PC-3 (cell line): ENCODE data around the gene ERCC2. TPM values are rescaled to one million over a fixed set of nuclear protein-coding genes. Genes with fewer than 3 reads are reported as not detected.

Source experiments
- total RNA-seq: library from RNA; depleted of rRNA; stranded (reverse); fragments of >200 nt; gene quantifications from 2 replicates; pipeline ENCODE4 v1.2.3, GENCODE V29; 2014; rRNA removed

Gene ERCC2
- total RNA-seq, 1 experiment from 2014 or later = 48.0 TPM

Other genes starting within 250 kb of the ERCC2 start
- gene NKPD1, start 209.6 kb downstream of the ERCC2 start, total RNA-seq = 0.75 and 1.1 TPM in 2 replicates
- 18.3 and 23.2 TPM in 2 replicates for gene TRAPPC6A, start 192.3 kb downstream of the ERCC2 start, total RNA-seq
- 7.3 and 11.9 TPM in 2 replicates for gene BLOC1S3, start 191.8 kb downstream of the ERCC2 start, total RNA-seq
- not detected in 2 replicates for gene EXOC3L2, start 125.2 kb downstream of the ERCC2 start, total RNA-seq
- gene MARK4, start 119.3 kb downstream of the ERCC2 start, total RNA-seq = 12.1 and 21.8 TPM in 2 replicates
- gene CKM, start 47.7 kb downstream of the ERCC2 start, total RNA-seq = not detected in 2 replicates
- gene KLC3, start 29.8 kb downstream of the ERCC2 start, total RNA-seq = 23.4 and 27.5 TPM in 2 replicates
- gene PPP1R13L, start 34.5 kb upstream of the ERCC2 start, total RNA-seq = 28.6 and 36.4 TPM in 2 replicates
- gene POLR1G, start 36.1 kb upstream of the ERCC2 start, total RNA-seq = 25.9 and 43.0 TPM in 2 replicates
- 56.2 and 57.3 TPM in 2 replicates for gene ERCC1, start 53.3 kb upstream of the ERCC2 start, total RNA-seq
- gene FOSB, start 97.4 kb upstream of the ERCC2 start, total RNA-seq = 35.8 and 60.5 TPM in 2 replicates
- 9.5 and 12.9 TPM in 2 replicates for gene RTN2, start 126.5 kb upstream of the ERCC2 start, total RNA-seq
- gene PPM1N, start 127.9 kb upstream of the ERCC2 start, total RNA-seq = 2.5 and 4.7 TPM in 2 replicates
- 120 and 158 TPM in 2 replicates for gene VASP, start 136.9 kb upstream of the ERCC2 start, total RNA-seq
- 9.4 and 10.1 TPM in 2 replicates for gene OPA3, start 214.2 kb upstream of the ERCC2 start, total RNA-seq
- gene GPR4, start 231.6 kb upstream of the ERCC2 start, total RNA-seq = 3.1 and 3.7 TPM in 2 replicates